GM19467 (cell line): ENCODE measurements around the gene ARFGAP3.

Experiments used
- ATAC-seq: cut with Tn5 transposase; IDR thresholded peaks from one replicate; pipeline ENCODE4 v1.9.1; 2021; ENCODE audit warnings: mild to moderate bottlenecking, moderate library complexity; ENCODE audit not compliant: unreplicated experiment

ARFGAP3 gene

DNA sequence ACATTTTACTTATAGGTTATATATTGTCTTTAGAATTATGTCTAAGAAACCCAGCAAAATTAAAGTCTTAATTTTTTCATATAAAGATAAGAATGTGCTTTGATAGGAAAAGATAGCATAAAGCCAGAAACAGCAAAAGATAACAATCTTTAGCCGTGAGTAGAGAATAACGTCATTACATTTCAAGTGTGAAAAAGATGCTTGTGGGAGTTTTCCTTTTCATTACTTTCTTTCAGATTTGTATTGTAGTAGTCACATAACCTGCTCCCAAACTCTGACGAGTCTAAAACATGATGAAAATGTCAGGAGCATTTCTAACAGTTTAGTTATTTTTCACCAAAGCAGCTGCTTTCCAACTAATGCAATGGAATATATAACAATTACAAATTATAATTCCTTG is 31.3 kb downstream of the ARFGAP3 start:
- no peak for ATAC-seq

DNA sequence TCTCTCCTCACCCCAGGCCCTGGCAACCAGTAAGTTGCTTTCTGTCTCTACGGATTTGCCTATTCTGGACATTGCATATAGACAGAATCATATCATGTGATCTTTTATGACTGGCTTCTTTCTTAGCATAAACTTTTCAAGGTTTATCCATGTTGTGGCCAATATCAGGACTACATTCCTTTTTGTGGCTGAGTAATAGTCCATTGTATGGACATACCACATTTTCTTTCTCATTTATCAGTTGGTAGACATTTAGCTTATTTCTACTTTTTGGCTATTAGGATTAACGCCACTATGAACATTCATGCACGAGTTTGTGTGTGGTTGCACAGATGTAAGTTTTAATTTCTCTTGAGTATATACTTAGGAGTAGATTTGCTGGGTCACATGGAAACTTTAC is 35.7 kb downstream of the ARFGAP3 start:
- ATAC-seq: no peak

DNA sequence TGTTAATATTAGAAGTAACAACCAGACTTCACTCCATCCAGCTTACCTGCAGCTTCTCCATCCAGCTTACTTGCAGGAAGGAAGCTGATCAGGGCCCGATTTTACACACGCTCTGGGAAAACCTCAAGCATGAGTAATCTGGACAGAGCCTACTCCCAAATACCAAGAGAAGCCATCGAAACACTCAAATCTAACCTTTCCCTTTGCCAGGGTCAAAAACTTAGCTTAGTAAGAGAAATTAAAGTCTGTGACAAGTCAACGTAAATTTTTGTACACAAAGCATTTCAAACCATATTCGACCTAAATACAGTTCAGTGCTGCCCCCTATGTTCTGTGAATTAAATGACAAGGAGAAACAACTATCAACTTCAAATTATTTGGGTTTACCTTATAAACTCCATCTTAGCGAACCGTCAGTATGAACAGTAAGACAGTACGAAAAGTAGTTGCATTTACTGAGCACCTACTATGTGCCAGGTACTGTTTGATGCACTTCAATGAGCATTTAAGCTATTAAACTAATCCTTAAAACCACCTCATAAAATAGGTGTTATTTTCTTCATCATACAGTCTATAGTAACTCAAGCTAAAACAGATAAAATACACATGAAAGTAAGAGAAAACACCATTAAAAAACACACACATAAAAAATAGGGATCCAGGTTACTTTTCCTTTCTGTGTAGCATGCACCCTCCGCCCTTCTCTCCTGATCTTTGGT is 36.9 kb downstream of the ARFGAP3 start:
- no peak for ATAC-seq

DNA sequence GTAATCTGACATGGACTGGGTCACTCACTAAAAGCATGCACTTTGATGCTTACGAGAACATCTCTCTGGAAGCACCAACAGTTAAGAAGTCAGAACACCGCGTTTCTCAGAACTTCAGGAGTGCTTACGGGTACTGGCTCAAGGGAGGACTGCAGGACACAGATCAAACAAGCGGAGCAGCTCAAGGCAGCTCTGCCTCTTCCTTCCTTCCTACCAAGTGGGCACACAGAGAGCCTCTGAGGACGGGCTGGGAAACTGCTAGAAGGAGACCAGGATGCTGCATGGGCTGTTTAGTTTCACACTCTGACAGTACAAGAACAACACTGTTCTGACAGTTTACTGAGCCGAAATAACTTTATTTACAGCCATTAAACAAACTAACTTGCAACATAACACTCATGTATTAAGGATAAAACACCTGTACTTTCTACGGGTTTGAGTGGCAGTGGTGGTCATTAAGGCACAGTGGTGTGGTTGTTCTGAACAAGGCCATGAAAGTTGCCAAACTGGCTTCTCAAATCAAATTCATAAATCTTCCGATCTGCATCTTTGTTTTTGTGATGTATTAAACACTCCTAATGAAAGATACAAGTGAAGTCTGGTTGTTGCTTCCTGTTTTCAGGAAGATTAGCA is 37.5 kb downstream of the ARFGAP3 start:
- no peak for ATAC-seq

DNA sequence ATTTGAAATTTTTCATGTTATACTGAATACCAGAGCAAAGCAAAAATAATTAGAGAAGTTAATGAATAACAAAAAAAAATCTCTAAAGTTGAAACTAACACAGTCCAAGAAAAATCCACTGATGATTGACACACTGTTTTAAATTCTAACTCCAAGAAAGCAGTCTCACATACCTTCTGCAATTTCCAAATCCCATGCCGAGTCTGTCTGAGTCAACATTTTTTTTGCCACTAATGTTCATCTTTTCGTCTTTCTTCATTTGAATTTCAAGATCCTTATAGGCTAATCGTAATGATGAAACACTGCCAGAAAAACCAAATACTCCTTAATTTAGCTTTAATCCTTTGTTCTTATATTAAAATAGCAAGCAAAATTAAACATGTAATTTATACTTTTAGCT is 39.5 kb downstream of the ARFGAP3 start:
- no peak for ATAC-seq

DNA sequence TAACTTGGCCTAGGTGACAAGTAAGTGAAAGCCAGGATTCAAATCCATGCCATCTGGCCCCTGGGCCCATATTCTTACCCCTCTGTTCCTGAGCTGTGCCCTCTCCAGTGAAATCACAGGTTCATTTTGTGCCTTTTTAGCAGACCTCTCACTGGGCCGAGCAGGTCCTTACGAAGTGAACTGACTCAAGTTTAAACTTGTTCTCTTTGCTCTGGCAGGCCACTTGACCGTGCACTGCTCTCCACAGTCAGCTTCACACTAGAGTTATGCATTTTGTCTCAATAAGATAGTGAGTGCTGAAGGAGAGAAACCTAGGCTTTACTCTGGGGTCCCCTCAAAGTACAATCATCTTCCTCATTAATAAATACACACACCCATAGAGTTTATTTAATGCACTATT is 40.7 kb downstream of the ARFGAP3 start:
- ATAC-seq: no peak

DNA sequence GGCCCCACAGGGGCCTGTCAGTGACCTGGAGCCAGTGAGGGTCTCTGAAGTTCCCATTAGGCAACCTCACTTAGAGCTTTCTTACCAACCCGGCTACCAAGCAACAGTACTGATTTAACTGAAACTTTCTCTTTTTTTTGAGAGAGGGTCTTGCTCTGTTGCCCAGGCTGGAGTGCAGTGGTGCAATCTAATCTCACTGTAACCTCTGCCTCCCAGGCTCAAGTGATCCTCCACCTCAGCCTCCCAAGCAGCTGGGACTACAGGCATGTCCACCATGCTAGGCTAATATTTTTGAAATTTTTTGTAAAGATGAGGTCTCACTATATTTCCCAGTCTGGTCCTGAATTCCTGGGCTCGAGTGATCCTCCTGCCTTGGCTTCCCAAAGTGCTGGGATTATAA is 42.5 kb downstream of the ARFGAP3 start:
- no peak for ATAC-seq

DNA sequence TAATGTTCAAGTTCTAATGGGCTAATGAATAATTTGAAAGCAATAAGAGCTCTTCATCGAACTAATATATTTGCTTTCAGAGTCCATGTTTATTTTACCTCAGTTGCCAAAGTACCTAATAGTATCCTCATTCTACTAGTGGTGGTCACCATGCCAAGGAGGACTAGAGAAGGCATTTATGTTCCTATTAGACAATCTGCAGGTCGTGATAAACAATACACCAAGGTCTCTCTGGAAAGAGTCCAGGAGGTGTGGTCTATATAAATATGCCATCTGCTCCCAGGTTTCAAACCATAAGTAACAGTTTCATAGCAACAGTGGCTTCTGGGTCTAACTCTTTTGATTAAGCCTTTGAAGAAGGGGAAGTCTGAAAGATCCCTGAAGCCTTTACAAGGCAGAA is 42.9 kb downstream of the ARFGAP3 start:
- no peak for ATAC-seq

DNA sequence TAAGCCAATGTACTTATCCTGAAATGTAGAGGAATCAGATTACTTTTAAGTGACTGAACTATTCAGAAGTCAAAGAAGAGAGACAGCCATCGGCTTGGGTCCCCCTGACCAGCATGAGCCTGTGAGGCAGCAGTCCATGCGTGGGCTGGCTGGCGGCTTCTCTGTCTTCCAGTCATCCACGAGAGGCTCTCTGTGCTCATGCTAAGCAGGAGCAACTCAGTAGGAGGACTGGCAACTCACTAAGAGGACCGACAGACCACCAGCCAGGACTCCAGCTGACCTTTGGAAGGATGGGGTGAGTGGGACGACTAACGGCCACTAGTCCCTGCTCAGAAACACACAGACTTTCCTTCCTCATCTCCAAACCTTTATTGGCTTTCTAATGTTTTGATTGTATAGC is 43.6 kb downstream of the ARFGAP3 start:
- no peak for ATAC-seq

DNA sequence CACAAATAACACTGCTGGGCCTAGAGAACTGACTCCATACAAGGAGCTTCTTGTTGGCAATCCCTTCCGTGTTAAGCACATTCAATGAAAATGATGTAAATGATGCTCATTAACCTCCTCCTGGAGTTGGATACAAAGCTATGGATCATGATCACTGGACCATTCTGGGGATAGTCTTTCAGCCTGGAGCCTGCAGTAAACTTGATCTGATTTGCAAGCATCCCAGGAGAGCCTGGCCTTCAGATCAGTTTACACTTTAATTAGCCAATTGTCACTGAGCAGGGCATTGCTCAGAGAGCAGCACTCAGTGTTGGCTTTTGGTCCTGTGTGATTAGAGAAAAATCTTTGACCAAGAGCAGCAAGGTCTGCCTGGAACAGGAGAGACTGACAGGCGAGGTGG is 45.6 kb downstream of the ARFGAP3 start:
- ATAC-seq: no peak

DNA sequence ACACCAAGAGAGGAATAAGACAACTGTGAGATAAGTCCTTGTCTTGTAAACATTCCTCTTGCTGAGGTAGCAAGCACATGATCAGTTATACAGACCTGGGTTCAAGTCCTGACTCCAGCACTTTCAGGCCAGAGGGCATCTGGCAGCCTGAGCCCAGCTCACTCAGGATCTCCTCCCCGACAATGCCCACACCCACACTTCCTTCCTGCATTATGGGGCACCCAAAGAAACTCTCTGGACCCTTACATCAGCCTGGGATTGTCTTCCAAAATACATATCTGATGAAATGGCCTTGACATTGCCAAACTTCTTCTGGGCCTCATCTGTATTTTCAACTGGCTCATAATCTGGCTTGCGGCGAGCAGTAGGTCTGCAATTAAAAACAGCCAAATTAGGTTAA is 48.6 kb downstream of the ARFGAP3 start:
- ATAC-seq: no peak

DNA sequence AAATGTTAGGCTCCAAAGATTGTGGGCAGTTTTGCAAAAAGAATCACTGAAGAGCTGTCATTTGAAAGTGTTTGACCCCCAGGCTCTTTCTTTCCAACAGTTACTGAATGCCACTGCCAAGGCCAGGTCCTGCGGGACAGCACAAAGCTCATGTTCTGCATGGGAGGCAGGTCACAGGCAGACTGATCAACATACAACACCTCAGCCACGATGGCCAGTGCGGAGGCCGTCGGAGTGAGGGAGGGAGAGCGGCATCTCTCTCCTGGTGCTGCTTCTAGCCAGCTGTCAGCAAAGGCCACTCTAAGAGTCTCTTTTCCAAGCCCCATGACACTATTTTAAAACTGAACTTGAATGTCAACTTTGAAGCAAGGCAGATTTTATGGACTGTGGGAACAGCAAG is 49.9 kb downstream of the ARFGAP3 start:
- no peak for ATAC-seq

DNA sequence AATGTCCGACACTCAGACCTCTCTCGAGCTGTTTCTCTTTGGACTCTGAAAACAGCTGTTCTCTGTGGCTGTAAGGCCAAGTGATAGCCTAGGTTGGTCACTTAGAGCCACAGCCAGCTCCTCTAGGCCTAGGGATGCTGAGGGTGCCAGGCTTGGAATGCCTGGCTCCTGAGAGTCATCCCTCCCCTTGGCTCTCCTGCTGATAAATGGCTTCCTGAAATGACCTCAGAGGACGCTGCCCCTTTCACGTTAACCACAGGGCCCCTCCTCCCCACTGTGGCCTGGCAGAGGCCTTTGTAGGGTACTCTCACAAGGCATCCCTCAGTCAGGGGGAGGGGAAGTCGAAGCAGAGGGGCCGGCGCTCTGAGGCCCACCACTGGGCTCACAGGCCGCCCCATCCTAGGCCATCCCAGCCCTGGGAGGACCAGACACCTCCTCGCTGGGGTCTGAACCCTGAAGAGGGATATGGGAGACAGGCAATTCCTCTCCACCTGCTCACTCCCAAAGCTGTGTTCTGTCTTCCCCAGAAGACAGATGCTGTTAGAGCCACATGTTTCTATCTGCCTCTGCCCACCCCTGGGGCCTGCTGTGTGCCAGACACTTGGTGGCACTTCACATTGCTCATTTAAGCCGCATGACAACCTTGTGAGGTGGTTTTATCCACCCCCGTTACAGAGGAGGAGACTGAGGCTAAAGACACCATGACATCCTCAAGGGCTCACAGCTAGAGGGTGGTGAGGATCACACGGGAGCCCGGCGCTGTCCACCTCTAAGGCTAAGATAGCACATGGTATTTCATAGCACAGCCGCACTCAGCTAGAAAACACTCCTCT is 50.9 kb downstream of the ARFGAP3 start:
- no peak for ATAC-seq

DNA sequence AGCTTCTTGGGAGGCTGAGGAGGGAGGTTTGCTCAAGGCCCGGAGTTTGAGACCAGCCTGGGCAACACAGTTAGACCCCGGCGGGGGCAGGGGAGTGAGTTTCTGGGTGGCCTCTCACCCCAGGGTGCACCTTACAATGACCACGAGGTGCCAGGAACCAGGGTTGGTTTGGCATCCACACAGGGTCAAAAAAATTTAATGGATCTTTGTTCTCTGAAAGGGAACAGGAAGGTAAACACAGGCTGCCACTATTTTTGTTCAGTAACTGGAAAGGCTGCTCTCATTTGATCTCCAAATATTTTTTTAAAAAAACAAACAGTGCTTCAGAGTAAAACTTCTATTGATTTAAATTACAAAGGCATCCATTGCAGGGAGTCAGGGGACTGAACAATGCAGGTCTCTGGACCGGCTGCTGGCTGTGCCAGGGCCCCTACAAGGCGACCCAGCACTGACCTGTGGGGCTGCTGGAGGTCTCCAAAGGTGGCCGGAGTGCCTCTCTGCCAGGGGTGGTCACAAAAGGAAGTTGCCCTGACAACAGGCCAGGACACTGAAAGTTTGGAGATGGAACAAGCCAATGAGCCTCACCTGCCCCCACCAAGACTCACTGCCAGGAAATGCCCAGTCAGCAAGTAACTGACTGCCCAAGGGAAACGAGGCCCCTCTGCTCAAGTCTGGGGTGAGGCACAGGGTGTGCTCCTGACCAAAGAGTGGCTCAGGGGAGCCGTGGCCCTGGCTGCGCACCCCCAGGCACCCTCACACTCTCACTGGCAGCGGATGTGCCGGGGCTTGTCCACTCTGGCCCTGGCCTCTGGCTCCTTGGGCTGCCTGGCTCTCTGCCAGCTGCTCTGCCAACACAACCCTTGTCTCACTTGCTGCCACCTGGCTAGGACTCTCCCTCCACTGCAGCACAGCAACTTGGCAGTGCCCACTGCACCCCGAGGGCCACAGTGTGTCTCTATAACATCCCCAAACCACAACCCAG is 51.8 kb downstream of the ARFGAP3 start:
- no peak for ATAC-seq

DNA sequence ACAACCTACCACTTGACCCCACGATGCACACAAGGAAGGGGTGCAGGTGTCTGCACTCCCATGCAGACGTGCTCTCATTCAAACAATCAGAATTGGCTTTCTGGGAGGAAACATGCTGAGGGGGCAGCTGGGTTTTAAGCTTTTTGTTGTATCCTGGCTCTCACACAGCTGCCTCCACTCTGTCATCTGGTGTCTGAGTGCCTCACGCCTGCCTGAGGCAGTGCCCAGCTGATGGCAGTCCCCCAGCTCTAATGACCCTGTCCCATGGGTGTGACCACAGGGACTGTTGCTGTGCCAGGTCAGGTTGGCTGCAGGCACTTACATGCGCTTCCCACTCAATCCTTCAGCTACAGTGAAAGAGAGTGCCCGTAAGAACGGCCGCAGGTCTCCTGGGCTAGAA is 53.7 kb downstream of the ARFGAP3 start:
- ATAC-seq: no peak

DNA sequence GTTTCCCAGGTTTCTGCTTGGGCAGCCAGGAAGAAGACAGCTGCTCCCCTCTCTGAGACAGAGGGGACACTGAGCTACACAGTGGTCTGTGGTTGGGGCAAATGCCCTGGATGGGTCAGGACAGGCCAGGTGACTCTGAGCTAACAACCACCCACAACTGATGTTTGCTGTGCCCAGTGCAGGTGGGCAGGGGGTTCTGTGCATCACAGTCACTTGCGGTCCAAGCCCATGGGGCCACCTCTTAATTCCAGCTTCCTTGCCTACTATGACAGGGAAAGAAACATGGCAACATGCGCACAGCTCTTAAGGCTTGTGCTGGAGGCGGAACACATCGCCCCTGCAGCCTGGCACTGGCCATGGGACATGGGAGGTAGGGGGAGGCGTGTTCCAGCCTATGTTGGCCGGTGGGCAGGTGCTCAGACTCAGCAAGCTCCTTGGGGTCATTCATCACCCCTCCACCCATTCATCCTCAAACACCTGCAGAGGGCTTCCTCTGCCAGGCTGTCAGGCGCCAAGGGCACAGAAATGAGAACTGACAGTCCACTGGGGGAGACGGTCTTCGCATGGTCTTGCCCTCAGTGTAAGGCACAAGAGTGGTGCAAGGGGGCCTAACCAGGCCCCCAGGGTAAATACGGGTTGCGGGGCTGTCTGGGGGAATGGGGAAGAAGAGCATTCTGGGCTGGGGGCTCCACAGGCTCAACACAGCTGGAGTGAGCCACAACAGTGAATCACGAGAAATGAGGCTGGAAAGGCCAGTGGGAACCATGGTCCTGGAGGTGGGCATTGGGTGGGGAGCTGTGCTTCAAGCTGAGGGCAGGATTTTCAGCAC is 55.6 kb downstream of the ARFGAP3 start:
- ATAC-seq: no peak

DNA sequence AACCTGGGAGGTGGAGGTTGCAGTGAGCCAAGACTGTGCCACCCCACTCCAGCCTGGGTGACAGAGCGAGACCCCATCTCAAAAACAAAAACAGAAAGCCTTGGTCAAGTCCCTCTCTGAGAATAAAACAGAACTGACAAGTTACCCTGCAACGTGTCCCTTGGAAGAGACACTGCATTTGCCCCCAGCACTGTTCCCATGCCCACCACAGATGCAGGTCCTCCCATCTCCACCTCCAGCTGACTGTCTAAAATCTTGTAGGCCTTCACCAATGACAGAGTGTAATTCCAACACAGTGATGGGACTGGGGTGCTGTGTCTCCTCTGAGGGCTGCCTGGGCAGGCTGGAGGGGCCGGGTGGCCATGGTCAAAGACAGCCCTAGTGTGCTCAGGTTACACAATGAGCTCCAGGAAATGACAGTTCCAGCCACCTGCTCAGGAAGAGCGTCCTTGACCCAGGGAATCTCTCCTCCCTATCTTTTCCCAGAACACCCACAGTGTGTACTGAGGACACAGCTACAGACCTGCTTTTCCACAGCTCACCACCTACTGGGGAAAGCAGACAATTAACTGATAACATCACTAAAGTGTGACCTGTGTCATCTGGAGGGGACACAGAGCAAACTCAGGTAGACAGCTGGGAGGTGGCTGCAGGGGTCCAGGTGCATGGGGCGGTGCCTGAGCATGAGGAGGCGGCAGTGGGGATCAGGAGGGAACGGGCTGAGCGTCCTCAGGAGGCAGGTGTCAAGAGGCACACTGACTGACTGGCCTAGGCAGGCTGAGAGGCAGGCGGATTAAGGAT is 56.4 kb downstream of the ARFGAP3 start:
- no peak for ATAC-seq

DNA sequence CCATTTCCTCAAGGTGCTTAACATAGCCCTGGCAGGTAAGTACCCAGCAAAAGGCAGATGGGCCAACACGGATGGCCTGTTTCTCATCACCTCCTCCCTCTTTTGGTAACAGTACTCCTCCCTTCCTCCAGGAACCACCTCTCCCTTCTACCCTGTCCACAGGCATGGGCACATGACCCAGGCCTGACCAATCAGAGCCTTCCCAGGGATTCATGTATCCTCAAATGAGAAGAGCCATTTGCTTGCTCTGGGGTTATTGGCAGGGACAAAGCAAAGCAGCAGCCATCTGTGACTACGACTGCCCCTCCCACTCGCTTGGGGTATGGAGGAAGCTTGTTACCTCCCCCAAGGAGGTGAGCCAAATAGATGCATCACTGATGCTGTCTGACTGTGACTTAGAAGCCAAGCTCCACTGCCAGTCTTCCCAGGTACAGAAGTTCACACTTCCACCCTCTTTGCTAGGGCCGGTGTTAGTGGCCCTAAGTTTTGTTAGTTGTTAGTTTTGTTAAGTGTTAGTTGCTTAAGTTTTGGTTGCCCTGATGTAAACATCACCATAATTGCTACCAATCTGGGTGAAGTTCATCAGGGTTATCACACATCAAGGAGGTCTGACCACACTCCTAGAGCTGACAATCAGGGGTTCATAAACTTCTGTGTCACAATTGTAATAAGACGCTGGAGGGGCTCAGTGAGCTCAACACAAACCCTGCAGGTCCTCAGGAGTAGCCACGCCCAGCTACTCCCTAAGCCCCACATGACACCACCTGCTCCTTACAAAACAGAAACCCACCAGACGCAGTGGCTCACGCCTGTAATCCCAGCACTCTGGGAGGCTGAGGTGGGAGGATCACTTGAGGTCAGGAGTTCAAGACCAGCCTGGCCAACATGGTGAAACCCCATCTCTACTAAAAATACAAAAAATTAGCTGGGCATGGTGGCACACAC is 57.3 kb downstream of the ARFGAP3 start:
- ATAC-seq: no peak
